Karpas-422 (cell line): Measurements from ENCODE around the gene CCDC28A. TPM values are rescaled to one million over a fixed set of nuclear protein-coding genes. Genes with fewer than 3 reads are reported as not detected.
A peak's percentile ranks its signal among the peaks of the same experiment; 100 is the strongest.

Source experiments
- DNase-seq: peaks from one replicate; pipeline ENCODE4 v3.0.0-alpha.2; 2015
- H2AFZ ChIP-seq: fragments of 200-600 bp; sonication (generic); 2 replicates; pipeline ENCODE4 v1.6.1; 2014; ENCODE audit warnings: antibody characterized with exemption, low read length, mixed read lengths
- H3K27ac ChIP-seq: fragments of 200-600 bp; sonication (generic); 2 replicates; pipeline ENCODE4 v1.5.1; 2014; ENCODE audit warnings: mild to moderate bottlenecking, low read length, moderate library complexity
- H3K27me3 ChIP-seq: fragments of 200-600 bp; sonication (generic); 2 replicates; pipeline ENCODE4 v1.6.1; 2014; ENCODE audit warnings: low read length, mixed read lengths
- H3K36me3 ChIP-seq: fragments of 200-600 bp; sonication (generic); 2 replicates; pipeline ENCODE4 v1.6.1; 2014; ENCODE audit warnings: low read length, mixed read lengths; ENCODE audit not compliant: insufficient read depth
- H3K4me1 ChIP-seq: fragments of 200-600 bp; sonication (generic); 2 replicates; pipeline ENCODE4 v1.6.1; 2014; ENCODE audit warnings: mild to moderate bottlenecking, low read length, mixed read lengths
- H3K4me2 ChIP-seq: fragments of 200-600 bp; sonication (generic); 2 replicates; pipeline ENCODE4 v1.6.1; 2014; ENCODE audit warnings: low read length, low read depth, mild to moderate bottlenecking; ENCODE audit not compliant: poor library complexity, severe bottlenecking
- H3K4me3 ChIP-seq: fragments of 200-600 bp; sonication (generic); 2 replicates; pipeline ENCODE4 v1.5.1; 2014; ENCODE audit warnings: mild to moderate bottlenecking, antibody characterized with exemption, low read length, mixed read lengths
- H3K79me2 ChIP-seq: fragments of 200-600 bp; sonication (generic); 2 replicates; pipeline ENCODE4 v1.6.1; 2014; ENCODE audit warnings: mild to moderate bottlenecking, low read length, mixed read lengths
- H3K9ac ChIP-seq: fragments of 200-600 bp; sonication (generic); 2 replicates; pipeline ENCODE4 v1.6.0; 2014; ENCODE audit warnings: low read length
- H3K9me2 ChIP-seq: fragments of 200-600 bp; sonication (generic), shearing (Covaris generic); replicated peaks from 2 replicates; pipeline ENCODE4 v1.6.0; 2014; ENCODE audit warnings: mild to moderate bottlenecking, low read length, moderate library complexity; ENCODE audit not compliant: insufficient read depth
- H3K9me3 ChIP-seq: fragments of 300-700, 200-600 bp; sonication (generic); 2 replicates; pipeline ENCODE4 v1.6.1; 2014; ENCODE audit warnings: low read length, mixed read lengths
- H4K20me1 ChIP-seq: fragments of 200-600 bp; sonication (generic); 2 replicates; pipeline ENCODE4 v1.6.1; 2014; ENCODE audit warnings: mild to moderate bottlenecking, antibody characterized with exemption, low read length, low read depth; ENCODE audit not compliant: insufficient read depth
- total RNA-seq: library from RNA; depleted of rRNA; stranded (reverse); fragments of >200 nt; shearing (Covaris generic); gene quantifications from 2 replicates; pipeline ENCODE4 v1.2.3, GENCODE V29; 2014; ENCODE audit warnings: low replicate concordance

CCDC28A gene
- total RNA-seq, 1 experiment from 2014 or later: 55.2 TPM

DNA sequence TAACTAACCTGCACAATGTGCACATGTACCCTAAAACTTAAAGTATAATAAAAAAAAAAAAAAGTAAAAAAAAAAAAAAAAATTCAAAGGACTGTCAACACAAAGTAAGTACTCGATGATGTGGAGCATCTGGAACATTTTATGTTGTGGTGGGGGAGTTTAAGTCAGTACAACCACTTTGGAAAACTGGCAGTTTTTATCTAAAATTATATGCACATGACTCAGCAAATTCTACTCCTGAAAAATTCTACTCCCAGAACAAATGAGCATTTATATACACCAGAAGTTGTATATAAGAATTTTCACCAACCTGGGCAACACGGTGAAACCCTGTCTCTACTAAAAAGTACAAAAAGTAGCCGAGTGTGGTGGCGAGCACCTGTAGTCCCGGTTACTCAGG is 36.9 kb upstream of the CCDC28A start:
- no peaks in the 10 kb centered on the region for H3K4me1 ChIP-seq
- no peaks in the 10 kb centered on the region for H3K36me3 ChIP-seq
- no peak overlapping the region for H3K9ac ChIP-seq
- H3K27me3 ChIP-seq: no peaks in the 10 kb centered on the region
- no peaks in the 10 kb centered on the region for H3K79me2 ChIP-seq
- H2AFZ ChIP-seq: no peak overlapping the region
- no peak overlapping the region for H3K4me2 ChIP-seq
- no peak overlapping the region for H3K27ac ChIP-seq
- no peaks in the 10 kb centered on the region for H4K20me1 ChIP-seq
- no peaks in the 10 kb centered on the region for H3K9me3 ChIP-seq
- no peak for DNase-seq
- no peak overlapping the region for H3K4me3 ChIP-seq
- no peaks in the 10 kb centered on the region for H3K9me2 ChIP-seq

DNA sequence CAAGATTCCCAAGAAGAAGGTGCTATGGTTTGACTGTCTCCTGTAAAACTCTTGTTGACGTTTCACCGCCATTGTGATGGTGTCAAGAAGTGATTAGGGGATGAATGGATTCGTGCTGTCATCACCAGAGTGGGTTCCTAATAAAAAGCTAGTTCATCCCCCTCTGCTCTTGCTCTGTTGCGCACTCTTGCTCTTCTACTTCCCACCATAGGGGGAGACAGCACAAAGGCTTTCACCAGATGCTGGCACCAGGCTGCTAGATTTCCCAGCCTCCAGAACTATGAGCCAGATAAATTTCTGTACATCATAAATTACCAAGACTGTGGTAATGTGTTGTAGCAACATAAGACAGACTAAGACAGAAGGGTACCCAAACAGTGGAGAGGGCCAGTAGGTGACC is 21.6 kb upstream of the CCDC28A start:
- Histone ChIP-seq H3K9me3 (no peaks in the 10 kb centered on the region), H3K4me2 (no peak overlapping the region), H3K27ac (no peak overlapping the region), H3K9me2 (no peaks in the 10 kb centered on the region), H3K27me3 (no peaks in the 10 kb centered on the region), H3K4me1 (no peaks in the 10 kb centered on the region), H3K9ac (no peak overlapping the region), H3K4me3 (no peak overlapping the region), H3K79me2 (no peaks in the 10 kb centered on the region), H2AFZ (no peak overlapping the region), H4K20me1 (no peaks in the 10 kb centered on the region), H3K36me3 (no peaks in the 10 kb centered on the region)
- DNase-seq: no peak

DNA sequence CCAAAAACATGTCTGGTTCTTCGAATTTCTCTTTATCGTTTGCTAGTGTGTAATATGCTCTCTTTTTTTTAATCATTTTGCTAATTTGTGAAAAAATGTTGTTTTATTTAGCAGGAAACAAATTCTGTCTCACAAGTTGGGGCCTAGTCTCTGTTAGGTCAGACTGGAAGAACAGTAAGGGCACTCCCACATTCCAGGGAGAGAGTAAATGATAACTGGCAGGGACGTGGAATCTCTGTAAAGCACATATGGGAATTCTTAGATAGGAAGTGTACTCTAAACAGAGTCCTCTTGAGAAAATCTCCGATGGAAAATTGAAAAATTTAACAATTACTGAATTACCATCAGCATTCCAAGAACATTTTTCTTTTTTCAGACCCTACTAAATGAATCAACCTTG is 16.4 kb upstream of the CCDC28A start:
- no peaks in the 10 kb centered on the region for H3K9me3 ChIP-seq
- no peaks in the 10 kb centered on the region for H3K79me2 ChIP-seq
- H3K4me3 ChIP-seq: no peak overlapping the region
- H3K27me3 ChIP-seq: no peaks in the 10 kb centered on the region
- no peak overlapping the region for H2AFZ ChIP-seq
- no peaks in the 10 kb centered on the region for H4K20me1 ChIP-seq
- H3K36me3 ChIP-seq: no peaks in the 10 kb centered on the region
- H3K4me2 ChIP-seq: no peak overlapping the region
- no peaks in the 10 kb centered on the region for H3K9me2 ChIP-seq
- no peak overlapping the region for H3K27ac ChIP-seq
- no peaks in the 10 kb centered on the region for H3K4me1 ChIP-seq
- H3K9ac ChIP-seq: no peak overlapping the region
- no peak for DNase-seq

DNA sequence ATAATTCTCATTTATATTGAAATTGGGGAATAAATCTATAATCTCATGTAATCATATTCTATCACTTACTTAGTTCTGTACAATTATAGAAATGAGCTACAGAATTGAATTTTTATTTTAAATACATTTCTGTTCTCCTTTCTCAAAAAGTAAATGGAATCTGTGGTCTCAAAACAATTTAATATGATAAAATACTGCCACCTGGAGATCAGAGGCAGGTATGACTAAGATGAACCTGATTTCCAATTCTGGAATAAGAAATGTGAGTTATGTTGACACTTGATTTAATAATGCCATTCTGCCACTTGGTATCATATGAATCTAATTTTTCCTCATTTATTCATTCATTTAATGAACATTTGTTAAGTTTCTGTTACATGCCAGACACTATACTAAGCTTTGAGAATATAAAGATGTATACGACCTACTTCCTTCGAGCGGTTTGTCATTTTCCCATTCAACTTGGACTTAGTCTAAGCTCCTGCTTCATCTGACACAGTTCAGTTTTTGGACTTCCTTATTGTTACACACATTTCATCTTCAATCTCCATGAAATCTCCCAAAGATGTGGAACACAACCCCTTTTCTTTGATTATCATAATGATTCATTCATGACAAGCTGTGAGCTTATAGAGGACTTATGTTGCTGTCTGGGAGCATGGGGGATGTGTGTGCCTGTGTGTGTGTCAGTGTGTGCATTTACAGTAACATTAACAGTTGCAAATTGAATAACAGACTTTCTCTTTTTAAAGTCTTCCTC is 7.5 kb upstream of the CCDC28A start:
- no peaks in the 10 kb centered on the region for H3K9me2 ChIP-seq
- H4K20me1 ChIP-seq: no peaks in the 10 kb centered on the region
- H3K27me3 ChIP-seq: no peaks in the 10 kb centered on the region
- H2AFZ ChIP-seq: no peak overlapping the region
- DNase-seq: peak; percentile 77
- H3K9ac ChIP-seq: no peak overlapping the region
- H3K4me2 ChIP-seq: no peak overlapping the region
- no peaks in the 10 kb centered on the region for H3K79me2 ChIP-seq
- no peaks in the 10 kb centered on the region for H3K4me1 ChIP-seq
- no peaks in the 10 kb centered on the region for H3K36me3 ChIP-seq
- no peaks in the 10 kb centered on the region for H3K9me3 ChIP-seq
- H3K4me3 ChIP-seq: no peak overlapping the region
- no peak overlapping the region for H3K27ac ChIP-seq

DNA sequence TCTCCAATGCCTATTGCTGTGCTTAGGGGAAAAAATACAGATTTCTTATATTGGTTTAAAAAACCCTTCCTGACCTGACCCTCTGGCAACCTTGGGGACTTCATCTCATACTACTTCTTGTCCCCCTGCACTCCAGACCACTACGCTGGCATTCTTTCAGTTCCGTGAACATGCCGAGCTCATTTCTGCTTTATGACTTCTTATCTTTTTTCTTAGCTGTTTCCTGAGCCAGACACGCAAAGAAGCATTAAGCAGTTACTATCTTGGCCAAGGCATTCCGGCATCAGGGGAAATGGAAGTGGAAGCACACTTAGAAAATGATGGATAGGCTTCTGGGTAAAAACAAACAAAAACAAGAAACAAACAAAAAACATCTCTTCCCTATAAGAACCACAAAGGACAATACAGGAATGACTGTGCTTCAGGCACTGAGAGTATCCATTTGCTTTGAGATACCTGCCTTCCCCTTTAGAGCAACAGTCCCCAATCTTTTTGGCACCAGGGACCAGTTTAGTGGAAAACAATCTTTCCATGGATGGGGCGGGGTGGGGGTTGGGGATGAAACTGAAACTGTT is 4.4 kb upstream of the CCDC28A start:
- peaks cover 5% of the 10 kb centered on the region for H3K79me2 ChIP-seq
- H3K9me3 ChIP-seq: no peaks in the 10 kb centered on the region
- H3K4me1 ChIP-seq: peaks cover 13% of the 10 kb centered on the region
- H3K27me3 ChIP-seq: no peaks in the 10 kb centered on the region
- DNase-seq: no peak
- H3K4me2 ChIP-seq: no peak overlapping the region
- no peak overlapping the region for H2AFZ ChIP-seq
- H4K20me1 ChIP-seq: no peaks in the 10 kb centered on the region
- H3K9me2 ChIP-seq: no peaks in the 10 kb centered on the region
- H3K9ac ChIP-seq: no peak overlapping the region
- no peak overlapping the region for H3K4me3 ChIP-seq
- no peaks in the 10 kb centered on the region for H3K36me3 ChIP-seq
- no peak overlapping the region for H3K27ac ChIP-seq

DNA sequence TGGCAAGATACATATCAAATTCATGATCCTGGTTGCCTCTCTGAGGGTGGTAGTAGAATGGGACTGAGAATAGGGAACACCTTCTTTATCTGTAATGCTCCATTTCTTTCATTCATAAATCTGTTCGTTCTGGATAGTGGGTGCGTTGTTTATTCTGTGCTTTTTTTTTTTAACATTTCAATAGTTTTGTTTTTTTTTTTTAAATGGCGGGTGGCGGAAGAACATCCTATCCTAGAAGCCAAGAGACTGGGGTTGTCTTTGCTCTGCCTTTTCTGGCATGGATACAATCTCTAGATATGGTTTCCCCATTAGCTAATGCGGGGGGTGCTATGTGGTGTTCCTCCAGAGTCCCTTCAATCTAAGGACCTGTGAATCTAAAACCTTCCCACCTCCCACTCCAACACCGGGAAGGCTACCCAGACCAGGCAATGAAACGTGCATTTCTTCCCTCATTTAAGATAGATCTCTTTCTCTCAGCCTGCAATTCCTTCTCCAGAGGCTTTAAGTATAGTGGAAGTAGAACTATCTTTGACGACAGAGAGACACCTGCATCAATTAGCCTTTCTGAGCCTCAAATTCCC is 883 bp upstream of the CCDC28A start:
- peaks cover 22% of the 10 kb centered on the region for H3K4me1 ChIP-seq
- peak overlapping the region; percentile 83 for H3K4me2 ChIP-seq
- no peaks in the 10 kb centered on the region for H3K9me2 ChIP-seq
- no peak for DNase-seq
- H3K36me3 ChIP-seq: no peaks in the 10 kb centered on the region
- peak overlapping the region; percentile 79 for H3K4me3 ChIP-seq
- peak overlapping the region; percentile 75 for H3K9ac ChIP-seq
- peak overlapping the region; percentile 80 for H3K27ac ChIP-seq
- peak overlapping the region; percentile 70; the same call in 1 of the 2 replicates for H2AFZ ChIP-seq
- H3K9me3 ChIP-seq: no peaks in the 10 kb centered on the region
- H3K27me3 ChIP-seq: no peaks in the 10 kb centered on the region
- peaks cover 20% of the 10 kb centered on the region for H3K79me2 ChIP-seq
- no peaks in the 10 kb centered on the region for H4K20me1 ChIP-seq

DNA sequence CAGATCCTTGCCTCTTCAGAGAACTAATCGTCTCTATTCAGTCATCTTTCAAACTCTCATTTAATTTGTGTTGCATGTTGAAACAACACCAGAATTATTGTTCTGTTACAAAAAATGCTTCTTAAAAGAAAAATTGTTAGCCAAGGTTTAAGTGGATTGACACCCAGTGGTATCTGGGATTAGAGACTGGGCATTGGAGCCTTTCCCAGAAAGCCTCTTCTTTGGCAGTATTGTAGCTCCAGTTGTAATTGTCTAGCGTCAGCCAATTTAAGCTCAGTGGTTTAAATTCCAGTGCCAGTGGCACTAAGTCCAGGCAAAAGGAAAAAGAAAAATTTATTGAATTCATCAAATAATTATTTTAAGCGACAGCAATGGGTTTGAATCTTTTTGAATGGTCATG is 801 bp downstream of the CCDC28A start:
- Histone ChIP-seq H3K4me1 (peaks cover 22% of the 10 kb centered on the region), H3K9me2 (no peaks in the 10 kb centered on the region), H3K27ac (no peak overlapping the region), H3K79me2 (peaks cover 20% of the 10 kb centered on the region), H3K4me3 (peak overlapping the region; percentile 79), H2AFZ (no peak overlapping the region), H3K27me3 (no peaks in the 10 kb centered on the region), H3K4me2 (peak overlapping the region; percentile 83), H4K20me1 (no peaks in the 10 kb centered on the region), H3K9me3 (no peaks in the 10 kb centered on the region), H3K36me3 (no peaks in the 10 kb centered on the region), H3K9ac (peak overlapping the region; percentile 75)
- DNase-seq: no peak

DNA sequence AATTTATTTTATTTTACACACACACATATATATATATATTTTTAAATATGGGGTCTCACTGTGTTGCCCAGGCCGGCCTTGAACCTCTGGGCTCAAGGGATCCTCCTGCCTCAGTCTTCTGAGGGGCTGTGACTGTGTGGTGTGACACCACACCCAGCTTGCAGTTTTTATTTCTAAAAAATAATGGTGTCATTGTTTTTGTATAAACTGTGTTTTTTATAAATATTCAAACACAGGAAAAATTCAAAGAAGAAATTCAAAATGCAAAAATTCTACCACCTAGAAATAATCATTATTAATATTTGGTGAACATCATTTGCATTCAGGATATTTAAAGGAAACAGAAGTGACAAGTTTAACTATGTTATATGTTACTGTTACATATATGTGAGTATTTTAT is 3.1 kb downstream of the CCDC28A start:
- DNase-seq: no peak
- H3K4me3 ChIP-seq: no peak overlapping the region
- H2AFZ ChIP-seq: no peak overlapping the region
- H3K4me2 ChIP-seq: no peak overlapping the region
- H3K9me3 ChIP-seq: no peaks in the 10 kb centered on the region
- H3K27me3 ChIP-seq: no peaks in the 10 kb centered on the region
- H3K4me1 ChIP-seq: peaks cover 19% of the 10 kb centered on the region
- H3K27ac ChIP-seq: no peak overlapping the region
- H3K9ac ChIP-seq: no peak overlapping the region
- H4K20me1 ChIP-seq: no peaks in the 10 kb centered on the region
- H3K79me2 ChIP-seq: peaks cover 20% of the 10 kb centered on the region
- H3K9me2 ChIP-seq: no peaks in the 10 kb centered on the region
- no peaks in the 10 kb centered on the region for H3K36me3 ChIP-seq
